D721Med (cell line): ENCODE data around the gene DECR2.

ENCODE experiments used
- DNase-seq: peaks from one replicate; pipeline ENCODE4 v3.0.0; 2011; ENCODE audit warnings: low spot score; ENCODE audit not compliant: insufficient read length
- FAIRE-seq: peaks from 2 replicates; lab custom pipeline; 2011; peaks lifted over from hg19 to GRCh38; lab: Jason Lieb, UNC
- CTCF ChIP-seq: IDR thresholded peaks from 2 replicates; pipeline ENCODE4 v1.5.1; 2012; ENCODE audit warnings: mild to moderate bottlenecking, control low read depth; ENCODE audit not compliant: insufficient read depth; ENCODE audit errors: missing control alignments

Gene DECR2

GRCh38 chr16:392450-393030 is 9.1 kb upstream of the DECR2 start:
- TF ChIP-seq CTCF: no peak
- DNase-seq (no peak), FAIRE-seq (no peak)

GRCh38 chr16:396199-396598 is 5.5 kb upstream of the DECR2 start:
- FAIRE-seq: no peak
- DNase-seq: no peak
- TF ChIP-seq CTCF: no peak

GRCh38 chr16:396605-397004 is 5.1 kb upstream of the DECR2 start:
- TF ChIP-seq CTCF: no peak
- FAIRE-seq (no peak), DNase-seq (peak; percentile 70)

GRCh38 chr16:397135-397661 is 4.5 kb upstream of the DECR2 start, which contains the start of gene NME4:
NME4 (plus strand) TSS chr16:397199; CDS start chr16:397223, 24 bp downstream.
- no peak for TF ChIP-seq CTCF
- DNase-seq (no peak), FAIRE-seq (no peak)

- DNase-seq (peak; percentile 53), FAIRE-seq (no peak)
- TF ChIP-seq CTCF: no peak
Measured at GRCh38 chr16:397736-398332, 3.9 kb upstream of the DECR2 start.

GRCh38 chr16:398561-399339 is 2.9 kb upstream of the DECR2 start:
- no peak for FAIRE-seq
- no peak for TF ChIP-seq CTCF
- DNase-seq: no peak
